HG03378 (cell line): ENCODE results near the gene LRIT2.

Experiments used
- ATAC-seq: cut with Tn5 transposase; IDR thresholded peaks from one replicate; pipeline ENCODE4 v1.9.1; 2021; ENCODE audit warnings: mild to moderate bottlenecking, moderate library complexity; ENCODE audit not compliant: unreplicated experiment

Gene LRIT2, protein sequence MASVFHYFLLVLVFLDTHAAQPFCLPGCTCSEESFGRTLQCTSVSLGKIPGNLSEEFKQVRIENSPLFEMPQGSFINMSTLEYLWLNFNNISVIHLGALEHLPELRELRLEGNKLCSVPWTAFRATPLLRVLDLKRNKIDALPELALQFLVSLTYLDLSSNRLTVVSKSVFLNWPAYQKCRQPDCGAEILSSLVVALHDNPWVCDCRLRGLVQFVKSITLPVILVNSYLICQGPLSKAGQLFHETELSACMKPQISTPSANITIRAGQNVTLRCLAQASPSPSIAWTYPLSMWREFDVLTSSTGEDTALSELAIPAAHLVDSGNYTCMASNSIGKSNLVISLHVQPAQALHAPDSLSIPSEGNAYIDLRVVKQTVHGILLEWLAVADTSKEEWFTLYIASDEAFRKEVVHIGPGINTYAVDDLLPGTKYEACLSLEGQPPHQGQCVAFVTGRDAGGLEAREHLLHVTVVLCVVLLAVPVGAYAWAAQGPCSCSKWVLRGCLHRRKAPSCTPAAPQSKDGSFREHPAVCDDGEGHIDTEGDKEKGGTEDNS

GRCh38 chr10:84225427-84226173, at the start of gene LRIT2:
LRIT2 (minus strand) TSS chr10:84225544; CDS start chr10:84225520, 24 bp downstream.
- ATAC-seq = no peak

GRCh38 chr10:84270708-84271107, 45.4 kb upstream of the LRIT2 start:
- ATAC-seq = no peak

- no peak for ATAC-seq
Measured at GRCh38 chr10:84269773-84270172, 44.4 kb upstream of the LRIT2 start.

DNA sequence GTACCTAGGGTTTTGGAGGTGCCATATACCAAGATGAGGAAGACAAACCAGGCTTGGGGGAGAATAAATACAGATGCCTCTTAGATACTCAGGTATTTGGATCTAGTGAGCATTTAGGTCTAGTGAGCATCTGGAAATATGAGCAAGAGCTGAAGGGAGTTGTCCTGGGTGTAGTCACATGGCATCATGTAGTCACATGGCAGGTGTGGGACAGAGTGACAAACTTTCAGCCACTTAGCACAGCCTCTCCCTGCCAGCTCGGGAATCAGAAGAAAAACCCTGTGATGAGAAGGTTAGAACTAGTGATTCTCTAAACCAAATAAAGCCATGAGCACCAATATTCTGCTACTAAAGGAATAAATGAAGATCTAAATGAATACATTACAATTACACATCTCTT, 43.8 kb upstream of the LRIT2 start:
- no peak for ATAC-seq

- ATAC-seq = peak; percentile 65
Measured at GRCh38 chr10:84267503-84268126, 42.3 kb upstream of the LRIT2 start.

GRCh38 chr10:84265418-84265817, 40.1 kb upstream of the LRIT2 start:
- no peak for ATAC-seq

DNA sequence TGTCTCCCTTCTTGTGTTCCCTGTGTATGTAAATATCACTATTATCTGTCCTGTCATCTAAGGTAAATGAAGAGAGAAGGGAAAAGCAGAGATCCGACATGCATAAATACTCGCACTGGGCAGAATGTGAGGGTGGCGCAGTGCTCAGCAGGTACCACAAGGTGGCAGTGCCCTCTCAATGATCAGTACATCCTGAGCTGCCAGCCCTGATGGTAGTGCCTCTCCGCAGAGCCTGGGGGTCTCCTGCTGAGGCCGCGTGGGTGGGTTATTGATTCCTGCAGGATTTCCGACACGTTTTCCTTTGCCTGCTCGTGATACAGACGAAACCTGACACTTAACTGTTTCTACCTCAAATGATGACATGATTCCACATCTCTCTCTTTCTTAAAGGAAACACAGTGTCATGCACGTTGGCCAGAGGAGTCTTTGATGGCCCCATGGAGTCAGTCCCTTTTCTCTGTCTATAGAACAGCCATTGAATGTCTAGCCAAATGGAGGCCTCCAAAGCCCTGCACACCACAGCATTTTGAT, 39.3 kb upstream of the LRIT2 start:
- peak; percentile 85 for ATAC-seq

- ATAC-seq = no peak
Measured at GRCh38 chr10:84263716-84264115, 38.4 kb upstream of the LRIT2 start.

DNA sequence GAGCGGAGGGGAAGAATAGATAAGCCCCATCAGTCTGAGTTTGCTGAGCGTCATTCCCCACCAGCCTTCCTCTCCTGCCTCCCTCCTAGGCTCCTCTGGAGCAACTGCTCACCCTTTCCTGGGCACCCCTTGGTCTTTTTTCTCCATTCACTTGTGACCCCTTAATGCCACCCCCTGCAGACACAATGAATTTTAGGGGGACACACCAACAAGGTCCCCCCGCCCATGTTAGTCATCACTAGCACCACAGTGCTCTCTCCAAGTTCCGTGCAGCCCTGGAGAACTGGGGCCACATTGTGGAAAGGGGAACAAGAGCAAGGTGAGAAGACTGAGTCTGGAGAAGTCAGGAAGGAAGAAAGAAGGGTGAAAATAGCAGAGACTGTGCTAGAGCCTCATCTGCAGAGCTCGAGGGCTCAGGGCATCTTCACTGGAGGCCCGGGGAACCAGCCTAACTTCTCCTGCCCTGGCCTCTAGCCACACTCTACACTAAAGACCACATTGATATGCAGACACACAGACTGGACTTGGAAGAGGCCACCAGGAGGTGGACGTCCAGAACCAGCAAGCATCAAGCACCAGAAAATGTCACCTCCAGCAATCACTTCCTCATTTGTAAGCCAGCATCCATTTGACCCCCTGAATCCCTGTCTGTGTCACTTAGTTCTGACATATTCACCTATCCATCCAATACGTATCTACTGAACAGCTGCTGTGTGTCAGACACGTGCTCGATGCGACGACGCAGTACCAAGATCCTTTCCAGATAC, 37.0 kb upstream of the LRIT2 start:
- no peak for ATAC-seq

DNA sequence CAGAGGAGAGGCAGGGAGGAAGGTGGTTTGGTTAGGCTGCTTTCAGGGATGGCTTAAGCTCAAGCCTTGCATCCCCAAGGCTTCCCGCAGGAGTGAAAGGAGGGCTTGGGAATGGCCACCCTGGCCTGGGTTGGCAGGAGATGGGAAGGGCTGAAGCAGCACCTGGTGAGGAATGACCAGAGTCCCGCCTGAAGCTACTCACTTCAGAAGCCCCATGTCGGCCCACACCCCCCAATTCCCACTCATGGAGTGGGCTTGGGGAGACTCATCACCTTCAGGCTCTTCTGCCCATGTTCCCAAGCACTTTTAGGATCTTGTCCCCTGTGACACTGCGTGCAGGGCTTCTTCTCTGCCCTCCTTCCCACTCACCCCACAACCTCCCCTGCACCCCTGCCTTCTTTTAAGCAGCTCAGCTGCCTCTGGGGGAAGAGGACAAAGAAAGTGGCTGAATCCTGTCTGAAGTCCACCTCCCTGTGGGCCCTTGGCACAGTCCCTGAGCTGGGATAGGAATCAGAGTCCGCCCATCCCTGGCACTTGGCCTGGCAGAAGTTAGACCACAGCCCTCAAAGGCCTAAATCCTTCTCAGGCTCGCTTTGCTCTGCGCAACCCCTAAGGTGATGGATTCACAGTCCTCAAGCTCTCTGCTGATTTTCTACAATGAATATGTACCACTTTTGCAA, 36.0 kb upstream of the LRIT2 start:
- no peak for ATAC-seq

- ATAC-seq = no peak
Measured at GRCh38 chr10:84258034-84258695, 32.8 kb upstream of the LRIT2 start.

- ATAC-seq = no peak
Measured at GRCh38 chr10:84257343-84258020, 32.1 kb upstream of the LRIT2 start.

DNA sequence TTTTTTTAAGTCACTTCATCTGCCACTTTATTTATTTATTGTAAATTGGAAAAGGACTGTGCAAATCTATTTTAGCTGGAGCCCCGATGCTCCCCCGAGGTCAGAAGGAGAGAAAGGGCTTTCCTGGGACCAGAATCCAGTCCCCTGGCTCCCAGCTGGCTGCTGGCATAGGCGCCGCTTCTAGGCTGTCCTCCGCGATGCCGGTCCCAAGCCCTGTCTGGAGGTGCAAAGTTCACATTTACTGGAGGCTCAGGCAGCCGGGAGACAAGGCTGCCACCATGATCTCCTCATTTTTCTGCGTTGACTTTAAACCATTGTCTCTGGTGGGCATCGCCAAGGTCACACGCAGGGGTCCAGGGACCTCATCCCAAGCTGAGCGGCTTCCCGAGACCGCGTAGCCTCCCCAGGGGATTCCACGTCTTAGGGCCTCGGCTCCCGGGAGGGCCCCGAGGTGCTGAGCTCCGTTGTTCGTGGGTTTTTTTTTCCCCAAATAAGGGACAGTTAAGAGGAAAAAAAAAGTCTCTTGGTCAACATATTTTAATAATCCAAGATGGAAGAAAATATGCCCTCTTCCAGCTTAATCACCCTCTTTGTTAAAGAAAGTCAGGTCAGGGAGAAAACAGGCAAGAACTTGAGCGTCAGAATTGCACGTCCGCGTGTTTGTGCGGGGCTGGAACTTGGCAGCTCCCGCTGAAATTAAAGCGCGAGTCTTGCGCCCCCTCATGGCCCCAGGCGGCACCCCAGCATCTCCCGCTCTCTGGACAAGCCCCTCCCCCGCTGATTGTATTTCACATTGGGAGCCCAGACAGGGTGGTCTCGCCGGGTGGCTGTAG, 31.4 kb upstream of the LRIT2 start:
- no peak for ATAC-seq

DNA sequence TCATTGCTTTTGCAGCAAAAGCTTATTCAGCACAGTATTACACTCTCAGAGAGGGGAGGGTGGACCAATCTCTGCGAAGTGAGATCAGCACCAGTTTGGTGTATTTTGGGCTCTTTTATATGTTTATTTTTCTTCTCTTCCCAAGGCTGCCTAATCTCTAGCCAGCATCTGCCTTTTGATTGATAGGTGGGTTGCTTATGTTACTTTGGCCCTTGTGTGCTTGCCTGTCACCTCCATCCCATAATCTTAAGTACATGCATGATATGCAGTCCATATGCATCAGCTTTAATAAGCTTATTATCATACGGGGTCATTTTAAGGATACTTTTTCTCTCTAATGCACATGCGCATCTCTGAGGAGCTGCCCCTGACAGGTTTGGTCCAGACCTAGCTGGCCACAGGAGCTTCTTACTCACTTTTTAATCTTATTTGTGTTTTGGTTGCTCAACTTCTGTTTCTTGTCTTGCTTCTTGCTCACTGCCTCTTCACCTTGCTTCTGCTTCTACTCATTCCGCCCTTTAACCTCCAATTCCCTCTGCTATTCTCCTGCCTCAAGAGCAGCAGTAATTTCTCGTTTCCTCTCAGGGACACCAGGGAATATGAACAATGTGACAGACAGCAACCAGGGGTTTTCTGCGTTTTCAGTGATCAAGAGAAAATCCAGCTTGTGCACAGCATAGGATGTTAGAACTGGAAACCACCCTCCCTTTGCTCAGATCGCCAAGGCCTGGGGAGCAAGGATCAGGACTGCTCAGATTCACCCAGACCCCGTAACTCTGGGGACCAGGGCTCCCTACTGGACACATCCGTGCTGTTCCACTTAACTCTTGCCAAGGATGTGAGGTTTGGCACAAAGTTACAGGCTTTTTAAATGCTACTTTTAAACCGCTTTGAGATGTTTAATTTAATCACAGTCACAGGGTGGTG, 29.5 kb upstream of the LRIT2 start:
- ATAC-seq = no peak

DNA sequence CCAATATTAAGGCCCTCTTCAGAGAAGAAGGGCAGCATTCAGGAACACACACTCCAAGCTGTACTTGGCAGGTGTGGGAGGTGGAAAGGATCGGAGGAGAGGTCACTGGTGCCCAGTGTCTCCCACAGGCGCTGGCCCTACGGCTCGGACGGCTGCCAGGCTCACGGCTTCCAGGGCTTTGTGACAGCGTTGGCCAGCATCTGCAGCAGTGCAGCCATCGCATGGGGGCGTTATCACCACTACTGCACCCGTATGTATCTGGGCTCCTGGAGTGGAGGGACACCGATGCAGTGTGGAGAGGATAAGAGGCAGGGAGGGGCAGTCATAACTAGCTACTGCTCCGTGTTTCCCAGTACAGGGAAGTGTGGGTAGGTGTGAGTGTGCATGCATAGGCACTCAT, 23.4 kb upstream of the LRIT2 start:
- ATAC-seq = no peak

DNA sequence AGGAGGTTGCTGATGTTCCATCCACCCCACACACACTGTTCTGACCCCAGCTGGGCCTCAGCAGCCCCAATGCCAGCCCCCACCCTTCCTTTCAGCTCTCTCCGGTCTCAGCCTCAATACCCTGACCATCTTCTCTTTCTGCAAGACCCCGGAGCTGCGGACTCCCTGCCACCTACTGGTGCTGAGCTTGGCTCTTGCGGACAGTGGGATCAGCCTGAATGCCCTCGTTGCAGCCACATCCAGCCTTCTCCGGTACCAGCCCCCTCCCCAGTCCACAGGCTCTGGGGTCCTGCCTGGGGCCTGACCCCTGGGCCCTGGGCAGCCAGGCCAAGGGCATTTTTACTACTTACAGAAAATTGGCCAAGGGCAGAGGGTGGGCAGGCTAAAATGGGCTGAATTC, 22.2 kb upstream of the LRIT2 start:
- ATAC-seq = no peak
